ENCODE results near the gene FLT4. TPM values are rescaled to one million over a fixed set of nuclear protein-coding genes. Genes with fewer than 3 reads are reported as not detected.

FLT4 gene
- total and polyA plus RNA-seq, 2 donors (not counting 1 experiment from before 2014, with no cell fraction given): 0.01 TPM; not detected in 1

- Histone ChIP-seq H3K4me1 (ENCODE audit: control insufficient read depth in 2 of 2, insufficient read depth in 2 of 2, low read length in 2 of 2) (no peaks in the 10 kb centered on the region), H3K4me3 (ENCODE audit: control extremely low read depth in 1 of 5, extremely low read depth in 1 of 5, insufficient read depth in 1 of 5, low read depth in 2 of 5, low read length in 4 of 5) (no peak overlapping the region), H3K36me3 (replicated peaks in 1 of 2; ENCODE audit: control extremely low read depth in 1 of 2, control insufficient read depth in 1 of 2, extremely low read depth in 1 of 2, insufficient read depth in 2 of 2, low read length in 1 of 2) (no peaks in the 10 kb centered on the region), H4K20me1 (ENCODE audit: control insufficient read depth, insufficient read depth, low read length, poor library complexity, severe bottlenecking) (no peaks in the 10 kb centered on the region), H3K79me2 (ENCODE audit: control insufficient read depth, insufficient read depth, low read length) (no peaks in the 10 kb centered on the region), H3K27ac (ENCODE audit: low read length in 2 of 2) (no peak overlapping the region), H2AFZ (ENCODE audit: insufficient read depth, low read depth, low read length, poor library complexity, severe bottlenecking) (no peak overlapping the region), H3K9me3 (ENCODE audit: control extremely low read depth in 1 of 3, control insufficient read depth in 2 of 3, insufficient read depth in 1 of 3, low read length in 2 of 3) (no peaks in the 10 kb centered on the region), H3K9ac (ENCODE audit: low read length) (no peak overlapping the region), H3K4me2 (replicated peaks; ENCODE audit: low read depth, low read length, poor library complexity, severe bottlenecking) (no peak overlapping the region), H3K27me3 (replicated peaks in 1 of 4; ENCODE audit: control extremely low read depth in 1 of 4, control insufficient read depth in 3 of 4, insufficient read depth in 4 of 4, low read length in 3 of 4) (peaks cover 0 to 2% (median 0%) of the 10 kb centered on the region in 4 experiments)
- Mint-ChIP-seq H3K4me1 (no peaks in the 10 kb centered on the region), H3K4me3 (no peak overlapping the region), H3K27me3 (no peaks in the 10 kb centered on the region), H3K9me3 (ENCODE audit: insufficient read depth) (no peaks in the 10 kb centered on the region), H3K27ac (no peak overlapping the region)
- WGBS (ENCODE audit: insufficient coverage): 93% methylated on average over 7 of the region's 13 CpGs
- DNase-seq (no peak), ATAC-seq (ENCODE audit: low read depth) (no peak)
- intact Hi-C loops (cut with micrococcal nuclease): no loop called here
- ChIA-PET POLR2A (interaction anchor here (0.6 kb wide), 1 partner anchor 113 kb away, joined by 6 read pairs; no protein-coding TSS in a partner anchor), CTCF (interaction anchor here (0.6 kb wide), 1 partner anchor 21 kb away, joined by 5 read pairs; no protein-coding TSS in a partner anchor)
- TF ChIP-seq CTCF (IDR thresholded peaks at IDR 0.05) (no peak), EZH2 (IDR thresholded peaks at IDR 0.05; ENCODE audit: borderline replicate concordance, insufficient read depth, low read depth, low read length, poor library complexity, severe bottlenecking) (no peak)
Measured at GRCh38 chr5:180604271-180604670, 45.1 kb downstream of the FLT4 start.

- no peak overlapping the region for H3K27ac ChIP-seq (ENCODE audit: low read length in 2 of 2)
- ATAC-seq (ENCODE audit: low read depth): no peak
- H2AFZ ChIP-seq (ENCODE audit: insufficient read depth, low read depth, low read length, poor library complexity, severe bottlenecking): no peak overlapping the region
- Mint-ChIP-seq H3K27me3 (no peaks in the 10 kb centered on the region), H3K9me3 (ENCODE audit: insufficient read depth) (no peaks in the 10 kb centered on the region), H3K27ac (no peak overlapping the region), H3K4me1 (no peaks in the 10 kb centered on the region), H3K4me3 (no peak overlapping the region)
- no peak overlapping the region for H3K4me2 ChIP-seq (replicated peaks; ENCODE audit: low read depth, low read length, poor library complexity, severe bottlenecking)
- intact Hi-C loops (cut with micrococcal nuclease): no loop called here
- no peaks in the 10 kb centered on the region for H3K4me1 ChIP-seq (ENCODE audit: control insufficient read depth in 2 of 2, insufficient read depth in 2 of 2, low read length in 2 of 2)
- H3K9me3 ChIP-seq (ENCODE audit: control extremely low read depth in 1 of 3, control insufficient read depth in 2 of 3, insufficient read depth in 1 of 3, low read length in 2 of 3): no peaks in the 10 kb centered on the region
- CTCF ChIA-PET: interaction anchor here (0.6 kb wide), 2 partner anchors 60 to 1568 kb away, joined by 3 read pairs; no protein-coding TSS in a partner anchor
- no peak overlapping the region for H3K9ac ChIP-seq (ENCODE audit: low read length)
- no peak overlapping the region for H3K4me3 ChIP-seq (ENCODE audit: control extremely low read depth in 1 of 5, extremely low read depth in 1 of 5, insufficient read depth in 1 of 5, low read depth in 2 of 5, low read length in 4 of 5)
- no peaks in the 10 kb centered on the region for H4K20me1 ChIP-seq (ENCODE audit: control insufficient read depth, insufficient read depth, low read length, poor library complexity, severe bottlenecking)
- H3K27me3 ChIP-seq (replicated peaks in 1 of 4; ENCODE audit: control extremely low read depth in 1 of 4, control insufficient read depth in 3 of 4, insufficient read depth in 4 of 4, low read length in 3 of 4): peaks cover 0 to 2% (median 0%) of the 10 kb centered on the region in 4 experiments
- POLR2A ChIA-PET: no interaction called here
- no peaks in the 10 kb centered on the region for H3K36me3 ChIP-seq (replicated peaks in 1 of 2; ENCODE audit: control extremely low read depth in 1 of 2, control insufficient read depth in 1 of 2, extremely low read depth in 1 of 2, insufficient read depth in 2 of 2, low read length in 1 of 2)
- H3K79me2 ChIP-seq (ENCODE audit: control insufficient read depth, insufficient read depth, low read length): no peaks in the 10 kb centered on the region
- DNase-seq: no peak
- WGBS (ENCODE audit: insufficient coverage): 95% methylated on average over 19 of the region's 19 CpGs
- TF ChIP-seq EZH2 (IDR thresholded peaks at IDR 0.05; ENCODE audit: borderline replicate concordance, insufficient read depth, low read depth, low read length, poor library complexity, severe bottlenecking) (no peak), CTCF (IDR thresholded peaks at IDR 0.05) (no peak)
Measured at GRCh38 chr5:180603076-180603594, 46.3 kb downstream of the FLT4 start.
